Central memory CD8-positive, alpha-beta T cell (primary cell): ENCODE data around the gene SFN.

Source experiments
- ATAC-seq: fragments of 150-1000 bp; cut with Tn5 transposase; replicated peaks from 2 replicates; pipeline ENCODE4 v1.10.0; 2022; ENCODE audit warnings: mild to moderate bottlenecking, moderate FRiP score, moderate number of reproducible peaks; ENCODE audit not compliant: poor library complexity, severe bottlenecking; ENCODE audit errors: extremely low read depth
- DNase-seq, 2 donors: peaks; one replicate each; pipeline ENCODE4 v3.0.0; 2021; ENCODE audit warnings: low spot score in 2 of 2
- H3K27ac Mint-ChIP-seq: one replicate; pipeline ENCODE4 v1.8.0; 2022; ENCODE audit warnings: low read depth, mild to moderate bottlenecking, moderate library complexity, mixed read lengths
- H3K27me3 Mint-ChIP-seq: one replicate; pipeline ENCODE4 v1.8.0; 2022; ENCODE audit warnings: mixed read lengths
- H3K36me3 Mint-ChIP-seq: one replicate; pipeline ENCODE4 v1.8.0; 2022; ENCODE audit warnings: mild to moderate bottlenecking, moderate library complexity, mixed read lengths; ENCODE audit not compliant: insufficient read depth
- H3K4me1 Mint-ChIP-seq: one replicate; pipeline ENCODE4 v1.8.0; 2022; ENCODE audit warnings: mixed read lengths
- H3K4me3 Mint-ChIP-seq: one replicate; pipeline ENCODE4 v1.8.0; 2022; ENCODE audit warnings: mild to moderate bottlenecking, moderate library complexity, mixed read lengths
- H3K9me3 Mint-ChIP-seq: one replicate; pipeline ENCODE4 v1.8.0; 2022; ENCODE audit warnings: mixed read lengths

The SFN gene

DNA sequence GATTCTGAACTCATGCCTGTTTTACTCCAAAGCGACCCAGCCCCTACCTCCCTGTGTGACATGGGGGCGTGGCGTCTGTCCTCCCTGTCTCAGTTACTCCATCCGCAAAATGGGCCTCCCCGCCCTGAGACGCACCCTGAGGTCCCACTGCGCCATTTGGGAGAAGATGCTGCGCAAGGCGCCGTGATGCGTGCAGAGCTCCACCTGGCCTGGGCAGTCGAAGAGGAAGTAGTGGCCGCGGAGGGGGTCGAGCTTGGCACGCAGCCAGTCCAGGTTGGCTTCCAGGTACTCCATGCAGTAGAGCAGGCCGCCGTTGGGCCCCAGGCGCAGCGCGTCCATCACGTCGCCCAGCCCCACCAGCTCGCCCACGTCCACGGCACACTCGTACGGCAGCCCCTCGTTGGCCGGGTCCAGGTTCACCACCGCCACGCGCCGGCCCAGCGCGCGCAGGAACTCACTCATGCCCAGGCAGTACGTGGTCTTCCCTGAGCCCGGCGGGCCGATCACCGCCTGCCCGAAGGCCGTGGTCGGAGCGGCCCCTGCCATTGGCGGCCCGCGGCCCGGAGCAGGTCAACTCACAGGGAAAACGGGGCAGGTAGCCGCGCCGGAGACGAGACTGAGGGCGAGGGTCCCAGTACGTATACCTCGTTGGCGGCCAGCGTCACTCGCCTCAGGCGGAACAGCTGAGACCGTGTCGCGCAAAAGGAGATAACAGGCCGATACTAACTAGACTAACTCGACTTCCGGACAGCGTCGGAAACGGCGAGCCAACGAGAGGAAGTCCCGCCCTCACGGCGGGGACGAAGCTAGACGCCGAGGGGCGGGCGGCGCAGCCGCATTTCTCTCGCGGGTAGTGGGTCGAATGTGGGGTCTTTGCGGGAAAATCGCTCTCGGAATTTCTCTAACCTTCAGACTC, 26.9 kb downstream of the SFN start, which contains the start of gene GPN2:
Gene GPN2, minus strand, starts transcription at position 733 of the 916 bp plus-strand sequence. Its CDS starts 187 bp downstream, at position 546.
- Mint-ChIP-seq H3K9me3 (no peaks in the 10 kb centered on the region), H3K27ac (peak within 1 kb of the TSS; percentile 92), H3K27me3 (no peaks in the 10 kb centered on the region), H3K36me3 (peaks cover 68% of the 10 kb centered on the region), H3K4me1 (peaks cover 29% of the 10 kb centered on the region), H3K4me3 (peak within 1 kb of the TSS; percentile 96)
- ATAC-seq (peak; percentile 94), DNase-seq (peak; percentile 53 to 58)

- peak overlapping the region; percentile 92 for H3K27ac Mint-ChIP-seq
- H3K27me3 Mint-ChIP-seq, result no peaks in the 10 kb centered on the region
- DNase-seq (no peak), ATAC-seq (peak; percentile 26)
- H3K36me3 Mint-ChIP-seq, result peaks cover 66% of the 10 kb centered on the region
- H3K9me3 Mint-ChIP-seq, result no peaks in the 10 kb centered on the region
- H3K4me3 Mint-ChIP-seq, result peak overlapping the region; percentile 96
- peaks cover 25% of the 10 kb centered on the region for H3K4me1 Mint-ChIP-seq
Observed at GRCh38 chr1:26890467-26890796, 27.5 kb downstream of the SFN start.

GRCh38 chr1:26894263-26894662, 31.3 kb downstream of the SFN start:
- no peak overlapping the region for H3K4me3 Mint-ChIP-seq
- ATAC-seq, result no peak
- no peaks in the 10 kb centered on the region for H3K27me3 Mint-ChIP-seq
- DNase-seq, result no peak
- no peaks in the 10 kb centered on the region for H3K9me3 Mint-ChIP-seq
- peaks cover 56% of the 10 kb centered on the region for H3K36me3 Mint-ChIP-seq
- H3K27ac Mint-ChIP-seq, result no peak overlapping the region
- peaks cover 19% of the 10 kb centered on the region for H3K4me1 Mint-ChIP-seq

- Mint-ChIP-seq H3K27me3 (no peaks in the 10 kb centered on the region), H3K4me3 (no peak overlapping the region), H3K27ac (no peak overlapping the region), H3K4me1 (peaks cover 30% of the 10 kb centered on the region), H3K9me3 (no peaks in the 10 kb centered on the region), H3K36me3 (peaks cover 58% of the 10 kb centered on the region)
- DNase-seq (no peak), ATAC-seq (no peak)
Observed at GRCh38 chr1:26897351-26897750, 34.4 kb downstream of the SFN start.

- Mint-ChIP-seq H3K27ac (peak within 1 kb of the TSS; percentile 99), H3K4me3 (peak within 1 kb of the TSS; percentile 88), H3K27me3 (no peaks in the 10 kb centered on the region), H3K4me1 (peaks cover 32% of the 10 kb centered on the region), H3K36me3 (peaks cover 41% of the 10 kb centered on the region), H3K9me3 (no peaks in the 10 kb centered on the region)
- DNase-seq (peak; percentile 78 to 80), ATAC-seq (peak; percentile 89)
Observed at GRCh38 chr1:26900001-26900814, 37.3 kb downstream of the SFN start, which contains the start of gene GPATCH3. GPATCH3 (minus strand) TSS chr1:26900467; CDS start chr1:26900442, 25 bp downstream.

GRCh38 chr1:26900815-26901511, 38.0 kb downstream of the SFN start:
- DNase-seq (no peak), ATAC-seq (no peak)
- H3K9me3 Mint-ChIP-seq, result no peaks in the 10 kb centered on the region

GRCh38 chr1:26907071-26907917, 44.3 kb downstream of the SFN start:
- no peak for ATAC-seq
- H3K4me3 Mint-ChIP-seq, result no peak overlapping the region
- H3K27me3 Mint-ChIP-seq, result peaks cover 16% of the 10 kb centered on the region
- no peak for DNase-seq
- no peak overlapping the region for H3K27ac Mint-ChIP-seq
- H3K9me3 Mint-ChIP-seq, result no peaks in the 10 kb centered on the region
- H3K4me1 Mint-ChIP-seq, result peaks cover 2% of the 10 kb centered on the region
- H3K36me3 Mint-ChIP-seq, result no peaks in the 10 kb centered on the region

More at GRCh38 chr1:26900815-26901511, 38.0 kb downstream of the SFN start:
- Mint-ChIP-seq H3K27me3 (no peaks in the 10 kb centered on the region), H3K4me1 (peaks cover 32% of the 10 kb centered on the region), H3K36me3 (peaks cover 34% of the 10 kb centered on the region), H3K4me3 (peak overlapping the region; percentile 88), H3K27ac (peak overlapping the region; percentile 99)

DNA sequence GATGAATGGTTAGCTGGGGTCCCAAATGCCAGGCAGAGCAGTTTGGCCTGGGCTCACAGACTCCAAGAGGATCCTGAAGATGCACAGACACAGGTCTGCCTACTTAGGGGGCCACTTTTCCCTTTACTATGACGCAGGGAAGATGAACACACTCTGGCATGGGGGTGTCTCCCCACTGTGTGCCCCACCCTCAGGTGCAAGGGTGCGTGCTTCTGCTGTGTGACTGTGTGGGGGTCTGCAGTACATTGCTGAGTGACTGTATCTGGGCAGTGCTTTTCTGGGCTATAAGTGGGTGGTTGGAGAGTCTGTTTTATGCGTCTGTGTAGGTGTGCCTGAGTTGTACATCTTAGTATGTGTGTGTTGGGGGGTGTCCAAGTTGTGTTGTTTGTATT, 47.0 kb downstream of the SFN start:
- ATAC-seq, result no peak
- no peak for DNase-seq
- Mint-ChIP-seq H3K9me3 (no peaks in the 10 kb centered on the region), H3K27ac (no peak overlapping the region), H3K36me3 (no peaks in the 10 kb centered on the region), H3K4me1 (no peaks in the 10 kb centered on the region), H3K27me3 (peaks cover 16% of the 10 kb centered on the region), H3K4me3 (no peak overlapping the region)

GRCh38 chr1:26910343-26911160, 47.6 kb downstream of the SFN start:
- Mint-ChIP-seq H3K4me1 (no peaks in the 10 kb centered on the region), H3K27ac (no peak overlapping the region), H3K36me3 (no peaks in the 10 kb centered on the region), H3K4me3 (no peak overlapping the region), H3K27me3 (peaks cover 16% of the 10 kb centered on the region), H3K9me3 (no peaks in the 10 kb centered on the region)
- DNase-seq (no peak), ATAC-seq (no peak)

- Mint-ChIP-seq H3K36me3 (no peaks in the 10 kb centered on the region), H3K9me3 (no peaks in the 10 kb centered on the region), H3K4me3 (no peak overlapping the region), H3K4me1 (no peaks in the 10 kb centered on the region), H3K27me3 (peaks cover 16% of the 10 kb centered on the region), H3K27ac (no peak overlapping the region)
- ATAC-seq, result no peak
- no peak for DNase-seq
Observed at GRCh38 chr1:26911399-26912146, 48.6 kb downstream of the SFN start.

DNA sequence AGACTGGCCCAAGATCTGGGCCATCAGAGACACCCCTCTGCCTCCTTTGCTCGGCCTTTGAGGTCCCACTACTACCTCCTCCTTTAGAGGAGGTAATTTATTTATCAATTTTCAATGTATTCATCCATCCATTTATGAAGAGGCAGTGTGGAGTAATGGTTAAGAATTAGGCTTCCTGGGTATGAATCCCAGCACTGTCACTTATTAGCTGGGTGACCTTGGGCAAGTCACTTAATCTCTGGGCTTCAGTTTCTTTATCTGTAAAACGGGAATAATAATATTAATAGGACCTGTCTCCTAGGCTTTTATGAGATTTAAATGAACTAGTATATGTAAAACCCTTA, 49.2 kb downstream of the SFN start:
- Mint-ChIP-seq H3K27me3 (peaks cover 16% of the 10 kb centered on the region), H3K4me1 (no peaks in the 10 kb centered on the region), H3K9me3 (no peaks in the 10 kb centered on the region), H3K27ac (no peak overlapping the region), H3K4me3 (no peak overlapping the region), H3K36me3 (no peaks in the 10 kb centered on the region)
- ATAC-seq (no peak), DNase-seq (no peak)
